C1 segment of cervical spinal cord (tissue), 14 donors: ENCODE results near the gene NDUFB8.

Experiments
- DNase-seq, 14 donors: peaks; one replicate each; lab custom pipeline; 2025; lab: John Stamatoyannopoulos, UW

The NDUFB8 gene

GRCh38 chr10:100537475-100537874, 7.8 kb upstream of the NDUFB8 start:
- DNase-seq = no peak

GRCh38 chr10:100535715-100536353, 6.2 kb upstream of the NDUFB8 start, which contains the start of gene HIF1AN:
Gene HIF1AN, plus strand, starts transcription at chr10:100535943. Its CDS starts 16 bp downstream, at chr10:100535959.
- peak in 13 of 14 donors; percentile 49 to 88 (median 83) for DNase-seq

- DNase-seq = no peak
These were observed 5.7 kb upstream of the NDUFB8 start for GRCh38 chr10:100535338-100535714.

GRCh38 chr10:100534726-100535125, 5.1 kb upstream of the NDUFB8 start:
- no peak for DNase-seq

- no peak for DNase-seq
These were observed 2.1 kb upstream of the NDUFB8 start for GRCh38 chr10:100531761-100532160.

- DNase-seq = peak in 2 of 14 donors; percentile 30 to 40
These were observed 673 bp downstream of the NDUFB8 start for GRCh38 chr10:100528921-100529474.

- DNase-seq = no peak
These were observed 1.4 kb downstream of the NDUFB8 start for GRCh38 chr10:100528123-100528886.

- DNase-seq = no peak
These were observed 5.0 kb downstream of the NDUFB8 start for GRCh38 chr10:100524638-100525037.

- no peak for DNase-seq
These were observed 5.5 kb downstream of the NDUFB8 start for GRCh38 chr10:100524206-100524605.

- DNase-seq = no peak
These were observed 6.7 kb downstream of the NDUFB8 start for GRCh38 chr10:100522945-100523344.

- DNase-seq = no peak
These were observed 7.4 kb downstream of the NDUFB8 start for GRCh38 chr10:100522107-100522801.

GRCh38 chr10:100520811-100521210, 8.9 kb downstream of the NDUFB8 start:
- no peak for DNase-seq

- DNase-seq = peak in 12 of 14 donors; percentile 12 to 62 (median 42)
These were observed 10.2 kb downstream of the NDUFB8 start, which contains the start of gene SEC31B for GRCh38 chr10:100519311-100520051. Gene SEC31B, minus strand, starts transcription at chr10:100519861. Its CDS starts 2,909 bp downstream, at chr10:100516952.

- DNase-seq = peak in 11 of 14 donors; percentile 9 to 62 (median 31)
These were observed 10.9 kb downstream of the NDUFB8 start for GRCh38 chr10:100518761-100519241.

- peak in 1 of 14 donors; percentile 24 for DNase-seq
These were observed 12.8 kb downstream of the NDUFB8 start for GRCh38 chr10:100516847-100517246.

- no peak for DNase-seq
These were observed 14.1 kb downstream of the NDUFB8 start for GRCh38 chr10:100515612-100516011.

- no peak for DNase-seq
These were observed 18.9 kb downstream of the NDUFB8 start for GRCh38 chr10:100510533-100511308.

GRCh38 chr10:100509241-100509840, 20.3 kb downstream of the NDUFB8 start:
- DNase-seq = no peak

- no peak for DNase-seq
These were observed 20.9 kb downstream of the NDUFB8 start for GRCh38 chr10:100508691-100509150.

GRCh38 chr10:100508266-100508665, 21.4 kb downstream of the NDUFB8 start:
- DNase-seq = no peak
